Small intestine (tissue), 7 donors: ENCODE results near the gene CACNA2D4. TPM values are rescaled to one million over a fixed set of nuclear protein-coding genes. Genes with fewer than 3 reads are reported as not detected.

Experiments
- DNase-seq, 2 donors: peaks; one replicate each; pipeline versions ENCODE4 v3.0.0 to v3.0.0-alpha.2; 2013
- FAIRE-seq: peaks from 2 replicates; lab custom pipeline; 2012; peaks lifted over from hg19 to GRCh38; lab: Jason Lieb, UNC
- H3K27ac ChIP-seq, 3 donors: one replicate each; pipeline ENCODE4 v1.5.1; 2013; ENCODE audit warnings: low read length in 2 of 3, mild to moderate bottlenecking in 2 of 3, control low read depth in 1 of 3, inconsistent platforms in 1 of 3, low read depth in 1 of 3, moderate library complexity in 1 of 3
- H3K27me3 ChIP-seq, 3 donors: one replicate each; pipeline ENCODE4 v1.6.1; 2013; ENCODE audit warnings: low read length in 3 of 3, inconsistent platforms in 1 of 3; ENCODE audit not compliant: control insufficient read depth in 3 of 3, insufficient read depth in 3 of 3
- H3K36me3 ChIP-seq, 3 donors: one replicate each; pipeline ENCODE4 v1.6.1; 2013; ENCODE audit warnings: low read length in 3 of 3, inconsistent platforms in 1 of 3, low read depth in 1 of 3, mild to moderate bottlenecking in 1 of 3, moderate library complexity in 1 of 3; ENCODE audit not compliant: control insufficient read depth in 3 of 3, insufficient read depth in 2 of 3
- H3K4me1 ChIP-seq, 3 donors: one replicate each; pipeline ENCODE4 v1.6.1; 2013; ENCODE audit warnings: low read length in 2 of 3, inconsistent platforms in 1 of 3, low read depth in 1 of 3, mild to moderate bottlenecking in 1 of 3, moderate library complexity in 1 of 3; ENCODE audit not compliant: control insufficient read depth in 3 of 3, insufficient read depth in 2 of 3
- H3K4me3 ChIP-seq, 3 donors: one replicate each; pipeline ENCODE4 v1.5.1; 2013; ENCODE audit warnings: low read length in 3 of 3, control low read depth in 1 of 3, inconsistent platforms in 1 of 3, low read depth in 1 of 3, mild to moderate bottlenecking in 1 of 3, moderate library complexity in 1 of 3
- H3K9me3 ChIP-seq, 2 donors: one replicate each; pipeline ENCODE4 v1.6.1; 2013; ENCODE audit warnings: low read depth in 1 of 2, low read length in 1 of 2; ENCODE audit not compliant: control insufficient read depth in 2 of 2, insufficient read depth in 1 of 2
- WGBS, 3 donors: extraction: QIAGEN DNeasy Blood & Tissue Kit; methylation state at CpG; one replicate each; pipeline ENCODE4 v1.1.7; 2013; 5-methylcytosine and 5-hydroxymethylcytosine counted together
- polyA plus RNA-seq, 4 donors: library from polyadenylated mRNA; stranded (reverse) in 3 of 4; unstranded in 1 of 4; fragments of 200-250 nt in 3 of 4; fragments of 120-200 nt in 1 of 4; gene quantifications; one replicate each; pipeline versions ENCODE4 v1.2.1 to v1.2.3, GENCODE V29; 2013
- donor health status: healthy with polysubstance abuse.
- donor health status: control.
- donor health status: control.
- donor health status: Bipolar disorder and iron deficiency.
- donor health status: healthy.

Gene CACNA2D4
- polyA plus RNA-seq, 4 donors = 5.5 to 10.8 (median 9.1) TPM

DNA sequence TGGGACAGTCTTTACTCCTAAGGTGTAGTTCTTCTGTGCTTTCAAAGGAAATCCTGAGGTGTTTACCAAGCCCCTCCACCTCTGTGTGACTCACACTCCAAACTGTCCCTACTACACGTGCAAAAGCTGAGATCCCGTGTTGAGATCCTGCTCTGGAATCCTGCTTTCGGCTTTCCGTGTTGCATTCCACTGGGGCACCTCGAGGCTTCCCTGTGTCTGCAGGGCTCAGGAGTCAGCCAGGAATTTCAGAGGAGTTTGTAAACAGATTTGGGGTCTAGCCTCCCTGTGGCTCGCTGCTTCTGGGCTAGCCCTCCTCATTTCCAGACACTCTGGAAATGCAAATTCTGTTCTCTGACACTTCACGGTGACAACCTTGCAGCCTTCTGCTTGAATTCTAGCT lies 48.4 kb downstream of the CACNA2D4 start:
- no peaks in the 10 kb centered on the region for H3K36me3 ChIP-seq
- DNase-seq (no peak), FAIRE-seq (no peak)
- H3K27ac ChIP-seq = no peak overlapping the region
- WGBS, 3 donors = 48 to 60% (median 49%) methylated on average over 7 of the region's 7 CpGs
- peaks cover 0 to 8% (median 2%) of the 10 kb centered on the region in 3 donors for H3K27me3 ChIP-seq
- H3K4me1 ChIP-seq = no peaks in the 10 kb centered on the region
- peaks cover 0 to 11% of the 10 kb centered on the region in 2 donors for H3K9me3 ChIP-seq
- H3K4me3 ChIP-seq = no peak overlapping the region

DNA sequence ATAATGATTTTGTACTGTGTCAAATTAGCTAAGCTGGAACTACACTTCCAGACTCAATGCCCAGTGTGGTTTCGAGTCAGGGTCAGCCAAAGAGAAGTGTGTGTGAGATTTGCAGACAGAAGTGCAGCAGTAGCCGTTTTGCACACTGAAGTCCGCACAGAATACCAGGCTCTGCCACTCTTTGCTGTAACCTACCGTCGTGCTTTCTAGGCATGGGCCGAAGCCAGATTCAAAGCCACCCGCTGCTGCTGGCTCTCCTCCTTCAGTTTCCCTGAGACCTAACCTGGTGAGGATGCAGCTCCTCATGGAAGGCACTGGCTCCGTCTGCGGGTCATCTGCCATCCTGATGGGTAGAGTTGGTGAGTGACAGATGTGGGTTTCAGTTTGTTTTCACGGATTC lies 49.3 kb downstream of the CACNA2D4 start:
- 92 to 93% (median 92%) methylated on average over 10 of the region's 10 CpGs for WGBS, 3 donors
- Histone ChIP-seq H3K36me3 (no peaks in the 10 kb centered on the region), H3K4me1 (no peaks in the 10 kb centered on the region), H3K9me3 (peaks cover 0 to 11% of the 10 kb centered on the region in 2 donors), H3K27me3 (peaks cover 0 to 12% (median 7%) of the 10 kb centered on the region in 3 donors), H3K27ac (no peak overlapping the region), H3K4me3 (no peak overlapping the region)
- DNase-seq (no peak), FAIRE-seq (no peak)

DNA sequence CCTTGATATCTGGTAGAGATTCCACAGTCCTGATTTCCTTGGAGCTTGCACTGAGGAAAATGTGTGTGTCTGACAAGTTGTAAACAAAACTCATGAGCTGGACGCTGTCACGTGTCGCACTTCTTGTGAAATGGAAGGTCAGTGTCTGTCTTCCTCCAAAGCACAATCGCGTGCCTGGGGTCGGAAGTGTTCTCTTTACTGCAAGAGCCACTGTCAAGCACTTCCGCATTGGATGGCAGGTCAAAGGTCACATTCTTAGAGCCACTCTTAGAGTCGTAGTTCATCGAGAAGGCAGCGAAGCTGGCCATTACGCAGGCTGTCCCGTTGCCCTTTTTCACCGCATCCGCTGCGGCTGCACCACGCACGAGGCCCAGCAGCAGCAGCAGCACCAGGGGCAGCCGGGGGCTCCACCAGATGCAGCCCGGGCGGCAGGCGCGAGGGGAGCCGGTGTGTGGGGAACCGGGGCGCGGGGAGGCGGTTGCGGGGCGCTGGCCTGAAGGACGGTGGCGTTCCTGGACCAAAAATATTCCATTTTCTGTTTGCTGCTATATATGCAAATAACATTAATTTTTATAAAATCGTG lies 53.1 kb downstream of the CACNA2D4 start:
- no peak overlapping the region for H3K4me3 ChIP-seq
- H3K36me3 ChIP-seq = no peaks in the 10 kb centered on the region
- peaks cover 0 to 7% of the 10 kb centered on the region in 2 donors for H3K9me3 ChIP-seq
- FAIRE-seq (no peak), DNase-seq (peak in 1 of 2 donors; percentile 7)
- H3K27me3 ChIP-seq = peaks cover 0 to 15% (median 7%) of the 10 kb centered on the region in 3 donors
- no peak overlapping the region for H3K27ac ChIP-seq
- 81 to 84% (median 82%) methylated on average over 32 of the region's 32 CpGs for WGBS, 3 donors
- no peaks in the 10 kb centered on the region for H3K4me1 ChIP-seq

DNA sequence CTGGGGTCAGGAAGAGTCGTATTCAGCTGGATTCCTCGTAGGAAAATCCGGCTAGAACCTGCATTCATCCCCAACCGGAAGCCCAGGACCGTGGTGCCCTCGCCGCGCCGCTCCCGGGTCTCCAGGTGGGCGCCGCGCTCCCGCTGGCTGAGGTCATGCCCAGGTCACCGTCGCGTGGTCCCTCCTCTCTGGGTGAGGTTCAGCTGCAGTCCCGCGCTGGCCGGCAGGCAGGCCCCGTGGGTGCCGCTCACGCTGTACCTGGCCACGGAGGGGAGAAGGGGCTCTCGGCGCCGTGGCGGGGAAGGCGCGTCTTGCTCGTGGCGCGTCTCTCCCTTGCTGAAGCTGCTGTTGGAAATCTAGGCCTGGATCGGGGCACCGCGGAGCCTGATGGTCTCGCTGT lies 53.6 kb downstream of the CACNA2D4 start:
- FAIRE-seq (no peak), DNase-seq (no peak)
- H3K4me1 ChIP-seq = no peaks in the 10 kb centered on the region
- 55 to 64% (median 61%) methylated on average over 29 to 37 of the region's 37 CpGs for WGBS, 3 donors
- no peaks in the 10 kb centered on the region for H3K36me3 ChIP-seq
- peaks cover 0 to 5% of the 10 kb centered on the region in 2 donors for H3K9me3 ChIP-seq
- H3K27ac ChIP-seq = no peak overlapping the region
- H3K4me3 ChIP-seq = no peak overlapping the region
- H3K27me3 ChIP-seq = peaks cover 0 to 15% (median 7%) of the 10 kb centered on the region in 3 donors

DNA sequence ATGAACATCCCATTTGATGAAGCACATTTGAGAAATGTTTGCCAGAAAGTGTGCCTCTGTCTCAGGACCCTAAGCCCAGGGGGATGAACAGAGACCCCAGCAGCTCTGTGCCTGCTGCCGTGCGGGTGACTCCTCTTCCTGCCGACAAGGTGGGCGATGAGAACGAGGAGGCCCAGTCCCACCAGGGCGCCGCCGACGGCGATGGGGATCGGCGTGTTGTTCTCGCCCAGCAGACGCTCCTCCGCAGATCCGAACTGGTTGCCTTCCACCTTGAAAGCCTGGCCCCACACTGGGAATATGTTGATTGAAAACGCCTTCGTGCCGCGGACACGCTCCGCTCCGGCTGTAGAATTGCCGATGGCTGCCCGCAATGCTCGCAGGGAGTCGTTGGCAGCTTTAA lies 54.0 kb downstream of the CACNA2D4 start:
- Histone ChIP-seq H3K27ac (no peak overlapping the region), H3K27me3 (peaks cover 0 to 15% (median 7%) of the 10 kb centered on the region in 3 donors), H3K36me3 (no peaks in the 10 kb centered on the region), H3K4me3 (no peak overlapping the region), H3K4me1 (no peaks in the 10 kb centered on the region), H3K9me3 (peaks cover 0 to 4% of the 10 kb centered on the region in 2 donors)
- WGBS, 3 donors = 58 to 84% (median 68%) methylated on average over 27 of the region's 27 CpGs
- DNase-seq (no peak), FAIRE-seq (no peak)

DNA sequence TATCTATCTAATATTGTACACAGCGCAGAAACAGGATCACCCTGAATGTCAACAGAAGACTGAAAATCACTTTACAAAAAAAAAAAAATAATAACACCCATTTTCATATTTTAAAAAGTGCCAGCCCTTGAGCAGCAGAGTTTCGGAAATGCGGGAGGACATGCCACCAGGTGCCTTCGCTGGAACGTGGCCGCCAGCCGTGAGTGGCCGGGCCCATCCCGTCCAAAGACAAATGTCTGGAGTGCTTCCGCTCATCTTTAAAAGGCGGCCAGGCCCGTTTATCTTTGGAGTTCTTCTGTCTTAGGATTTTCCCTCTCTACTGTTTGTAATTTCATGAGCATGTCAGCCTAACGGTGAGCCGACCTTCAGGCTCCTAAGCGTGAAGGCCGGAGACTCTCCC lies 54.6 kb downstream of the CACNA2D4 start:
- H3K4me1 ChIP-seq = no peaks in the 10 kb centered on the region
- no peaks in the 10 kb centered on the region for H3K9me3 ChIP-seq
- no peaks in the 10 kb centered on the region for H3K36me3 ChIP-seq
- 85 to 92% (median 87%) methylated on average over 16 of the region's 16 CpGs for WGBS, 3 donors
- DNase-seq (no peak), FAIRE-seq (no peak)
- no peak overlapping the region for H3K4me3 ChIP-seq
- peaks cover 0 to 15% (median 7%) of the 10 kb centered on the region in 3 donors for H3K27me3 ChIP-seq
- H3K27ac ChIP-seq = no peak overlapping the region

DNA sequence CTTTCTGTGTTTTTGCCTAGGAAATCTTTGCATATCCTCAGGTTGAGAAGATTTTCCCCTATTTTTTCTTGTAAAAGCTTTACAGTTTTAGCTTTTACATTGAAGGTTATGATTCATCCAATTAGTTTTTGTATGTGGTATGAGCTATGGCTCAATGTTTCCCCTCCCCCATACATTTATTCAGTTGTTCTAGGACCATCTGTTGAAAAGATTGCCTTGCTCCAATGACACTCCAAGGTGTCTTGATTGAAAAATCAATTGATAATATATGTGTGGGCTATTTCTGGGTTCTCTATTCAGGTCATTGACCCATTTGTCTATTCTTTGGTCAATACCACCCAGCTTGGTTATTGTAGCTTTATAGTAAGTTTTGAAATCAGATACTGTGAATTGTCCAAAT lies 55.5 kb downstream of the CACNA2D4 start:
- H3K27ac ChIP-seq = no peak overlapping the region
- peaks cover 0 to 15% (median 7%) of the 10 kb centered on the region in 3 donors for H3K27me3 ChIP-seq
- H3K4me3 ChIP-seq = no peak overlapping the region
- no peak for DNase-seq
- FAIRE-seq = no peak
- H3K36me3 ChIP-seq = no peaks in the 10 kb centered on the region
- H3K9me3 ChIP-seq = no peaks in the 10 kb centered on the region
- H3K4me1 ChIP-seq = no peaks in the 10 kb centered on the region

DNA sequence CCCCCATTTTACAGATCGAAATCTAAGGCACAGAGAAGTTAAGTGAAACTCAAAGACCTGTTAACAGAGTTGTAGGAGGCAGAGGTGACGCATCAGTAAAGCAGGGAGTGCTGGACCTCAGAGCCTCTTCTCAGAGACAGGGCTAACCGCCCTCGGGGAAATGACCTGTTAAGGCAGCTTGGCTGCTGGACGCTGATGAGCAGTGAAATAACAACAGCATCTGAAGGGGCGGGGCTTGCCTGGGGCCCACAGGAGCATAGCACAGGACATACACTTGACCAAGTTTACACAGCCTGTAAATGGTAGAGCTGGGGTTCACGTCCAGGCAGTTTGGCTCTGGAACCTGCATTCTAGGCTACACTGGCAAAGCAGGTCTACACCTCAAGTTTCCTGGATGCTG lies 58.8 kb downstream of the CACNA2D4 start:
- FAIRE-seq = no peak
- no peak overlapping the region for H3K27ac ChIP-seq
- H3K36me3 ChIP-seq = no peaks in the 10 kb centered on the region
- H3K4me3 ChIP-seq = no peak overlapping the region
- no peaks in the 10 kb centered on the region for H3K4me1 ChIP-seq
- H3K9me3 ChIP-seq = peaks cover 0 to 17% of the 10 kb centered on the region in 2 donors
- WGBS, 3 donors = 60 to 75% (median 70%) methylated on average over 7 of the region's 7 CpGs
- DNase-seq = no peak
- H3K27me3 ChIP-seq = peaks cover 0 to 10% (median 3%) of the 10 kb centered on the region in 3 donors

DNA sequence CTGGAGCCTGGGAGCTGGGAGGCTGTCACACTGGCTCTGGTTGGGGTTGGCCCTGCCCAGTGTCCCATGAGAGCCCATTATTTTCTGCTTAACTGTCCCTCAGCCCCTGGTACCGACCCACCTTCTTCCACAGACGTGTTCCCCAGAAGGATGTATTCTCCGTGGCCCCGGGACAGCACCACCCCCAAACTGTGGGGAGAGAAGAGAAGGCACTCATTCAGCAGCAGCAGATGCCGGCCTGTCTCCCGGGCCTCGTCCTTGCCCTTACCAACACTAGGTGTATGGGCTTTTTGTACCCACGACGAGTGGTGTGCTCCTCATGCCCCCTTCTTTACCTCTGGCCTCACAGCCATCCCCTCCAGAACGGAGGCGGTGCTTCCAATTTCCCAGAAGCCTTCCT lies 60.0 kb downstream of the CACNA2D4 start:
- H3K4me1 ChIP-seq = no peaks in the 10 kb centered on the region
- H3K9me3 ChIP-seq = peaks cover 0 to 17% of the 10 kb centered on the region in 2 donors
- 87 to 92% (median 88%) methylated on average over 10 to 11 of the region's 11 CpGs for WGBS, 3 donors
- DNase-seq = no peak
- H3K27me3 ChIP-seq = peaks cover 0 to 6% (median 2%) of the 10 kb centered on the region in 3 donors
- no peak overlapping the region for H3K4me3 ChIP-seq
- H3K27ac ChIP-seq = no peak overlapping the region
- H3K36me3 ChIP-seq = no peaks in the 10 kb centered on the region
- FAIRE-seq = no peak
